Epithelial cell of umbilical artery (primary cell): ENCODE results near the gene PSMB1. TPM values are rescaled to one million over a fixed set of nuclear protein-coding genes. Genes with fewer than 3 reads are reported as not detected.

Experiments
- total RNA-seq: library from RNA; depleted of rRNA; stranded (reverse); fragments of >200 nt; gene quantifications from 2 replicates; pipeline ENCODE4 v1.2.3, GENCODE V29; 2014

The PSMB1 gene
- 431 and 538 TPM in 2 replicates for total RNA-seq

GRCh38 chr6:170552765-170553533, at the start of gene PSMB1:
Gene PSMB1, minus strand, starts transcription at chr6:170553307. Its CDS starts 65 bp downstream, at chr6:170553242.

GRCh38 chr6:170584181-170584953, 31.3 kb upstream of the PSMB1 start, which contains the start of gene PDCD2:
Gene PDCD2, minus strand, starts transcription at chr6:170584637. Its CDS starts 56 bp downstream, at chr6:170584581.

GRCh38 chr6:170554013-170554795, 1.1 kb upstream of the PSMB1 start, which contains the start of gene TBP:
Gene TBP, plus strand, starts transcription at chr6:170554369. Its CDS starts 2,661 bp downstream, at chr6:170557030.

Other genes with a start within 250 kb of the PSMB1 start
- gene FAM120B, start 246.5 kb downstream of the PSMB1 start, total RNA-seq, result 8.4 and 11.6 TPM in 2 replicates
- 10.7 and 19.0 TPM in 2 replicates for gene TBP, start 1.1 kb upstream of the PSMB1 start, total RNA-seq
- 83.2 and 85.3 TPM in 2 replicates for gene PDCD2, start 31.3 kb upstream of the PSMB1 start, total RNA-seq